Measurements from ENCODE around the gene ST3GAL3. TPM values are rescaled to one million over a fixed set of nuclear protein-coding genes. Genes with fewer than 3 reads are reported as not detected.

Gene ST3GAL3
- total and polyA plus RNA-seq, 3 donors from 2014 or later, result 42.9 to 62.0 (median 50.7) TPM

GRCh38 chr1:43688109-43688387 lies 19.3 kb upstream of the ST3GAL3 start:
- TF ChIP-seq POLR2A (IDR thresholded peaks at IDR 0.05), result no peak
- TF ChIP-seq CTCF (IDR thresholded peaks at IDR 0.05), result no peak
- DNase-seq, result no peak
- no peaks in the 10 kb centered on the region for H3K27me3 ChIP-seq
- no peak overlapping the region for H3K27ac ChIP-seq
- 93 to 100% methylated on average over 2 of the region's 2 CpGs for WGBS, 2 donors
- H3K4me1 ChIP-seq, result no peaks in the 10 kb centered on the region
- H3K4me3 ChIP-seq, result no peak overlapping the region
- intact Hi-C loops (cut with DNase I; ENCODE audit: low total_unique reads), result no loop called here
- H3K9me3 ChIP-seq, result no peaks in the 10 kb centered on the region
- no peaks in the 10 kb centered on the region for H3K36me3 ChIP-seq (ENCODE audit: low read depth, missing control alignments)

GRCh38 chr1:43688594-43689000 lies 18.7 kb upstream of the ST3GAL3 start:
- H3K36me3 ChIP-seq (ENCODE audit: low read depth, missing control alignments), result no peaks in the 10 kb centered on the region
- no peaks in the 10 kb centered on the region for H3K27me3 ChIP-seq
- no peak overlapping the region for H3K27ac ChIP-seq
- no peak for TF ChIP-seq POLR2A (IDR thresholded peaks at IDR 0.05)
- TF ChIP-seq CTCF (IDR thresholded peaks at IDR 0.05), result no peak
- H3K4me1 ChIP-seq, result no peaks in the 10 kb centered on the region
- no peaks in the 10 kb centered on the region for H3K9me3 ChIP-seq
- intact Hi-C loops (cut with DNase I; ENCODE audit: low total_unique reads), result no loop called here
- no peak overlapping the region for H3K4me3 ChIP-seq
- DNase-seq, result no peak
- 55 to 69% methylated on average over 1 to 2 of the region's 2 CpGs for WGBS, 2 donors

- H3K4me3 ChIP-seq, result no peak overlapping the region
- no peak overlapping the region for H3K27ac ChIP-seq
- H3K9me3 ChIP-seq, result no peaks in the 10 kb centered on the region
- WGBS, 2 donors, result 79 to 95% methylated on average over 2 of the region's 2 CpGs
- intact Hi-C loops (cut with DNase I; ENCODE audit: low total_unique reads), result no loop called here
- no peak for DNase-seq
- H3K4me1 ChIP-seq, result no peaks in the 10 kb centered on the region
- H3K36me3 ChIP-seq (ENCODE audit: low read depth, missing control alignments), result no peaks in the 10 kb centered on the region
- TF ChIP-seq POLR2A (IDR thresholded peaks at IDR 0.05), result no peak
- TF ChIP-seq CTCF (IDR thresholded peaks at IDR 0.05), result no peak
- no peaks in the 10 kb centered on the region for H3K27me3 ChIP-seq
These were observed 18.0 kb upstream of the ST3GAL3 start for GRCh38 chr1:43689289-43689688.

GRCh38 chr1:43691871-43692815 lies 15.2 kb upstream of the ST3GAL3 start:
- peak; percentile 27 for DNase-seq
- TF ChIP-seq POLR2A (IDR thresholded peaks at IDR 0.05) (no peak), CTCF (IDR thresholded peaks at IDR 0.05) (no peak)
- WGBS, 2 donors, result 65 to 79% methylated on average over 10 of the region's 10 CpGs
- no peaks in the 10 kb centered on the region for H3K27me3 ChIP-seq
- no peaks in the 10 kb centered on the region for H3K4me1 ChIP-seq
- no peaks in the 10 kb centered on the region for H3K9me3 ChIP-seq
- intact Hi-C loops (cut with DNase I; ENCODE audit: low total_unique reads), result no loop called here
- H3K4me3 ChIP-seq, result no peak overlapping the region
- no peaks in the 10 kb centered on the region for H3K36me3 ChIP-seq (ENCODE audit: low read depth, missing control alignments)
- no peak overlapping the region for H3K27ac ChIP-seq

GRCh38 chr1:43693371-43693770 lies 14.0 kb upstream of the ST3GAL3 start:
- no peak for DNase-seq
- no peaks in the 10 kb centered on the region for H3K36me3 ChIP-seq (ENCODE audit: low read depth, missing control alignments)

More at GRCh38 chr1:43693371-43693770, 14.0 kb upstream of the ST3GAL3 start:
- H3K27me3 ChIP-seq, result no peaks in the 10 kb centered on the region
- intact Hi-C loops (cut with DNase I; ENCODE audit: low total_unique reads), result no loop called here
- no peaks in the 10 kb centered on the region for H3K9me3 ChIP-seq
- WGBS, 2 donors, result 86 to 88% methylated on average over 6 of the region's 6 CpGs
- H3K4me1 ChIP-seq, result no peaks in the 10 kb centered on the region
- no peak overlapping the region for H3K4me3 ChIP-seq
- TF ChIP-seq POLR2A (IDR thresholded peaks at IDR 0.05) (no peak), CTCF (IDR thresholded peaks at IDR 0.05) (no peak)
- no peak overlapping the region for H3K27ac ChIP-seq

Measured in testis (tissue), 3 donors.